H9 (cell line): ENCODE results near the gene ASB10. TPM values are rescaled to one million over a fixed set of nuclear protein-coding genes. Genes with fewer than 3 reads are reported as not detected.

Experiments used
- DNase-seq: peaks from one replicate; pipeline ENCODE4 v3.0.0-alpha.2; 2017
- H2AFZ ChIP-seq: one replicate; pipeline ENCODE4 v1.6.1; 2013; ENCODE audit warnings: mild to moderate bottlenecking, low read length, control low read depth, moderate library complexity
- H2AK5ac ChIP-seq: 2 replicates; pipeline ENCODE4 v1.6.1; 2013; ENCODE audit warnings: low read length, control low read depth, mixed read lengths; ENCODE audit not compliant: insufficient read length
- H2BK120ac ChIP-seq: one replicate; pipeline ENCODE4 v1.6.1; 2013; ENCODE audit warnings: low read depth, mild to moderate bottlenecking, low read length, control low read depth, inconsistent platforms; ENCODE audit not compliant: poor library complexity, severe bottlenecking
- H2BK12ac ChIP-seq: 2 replicates; pipeline ENCODE4 v1.6.1; 2013; ENCODE audit warnings: low read length, control low read depth, mixed read lengths, low read depth; ENCODE audit not compliant: insufficient read length
- H2BK15ac ChIP-seq: 2 replicates; pipeline ENCODE4 v1.6.1; 2013; ENCODE audit warnings: low read depth, low read length, control low read depth
- H2BK20ac ChIP-seq: one replicate; pipeline ENCODE4 v1.6.1; 2013; ENCODE audit warnings: low read depth, mild to moderate bottlenecking, low read length, control low read depth, inconsistent platforms; ENCODE audit not compliant: poor library complexity, severe bottlenecking
- H2BK5ac ChIP-seq: 2 replicates; pipeline ENCODE4 v1.6.1; 2013; ENCODE audit warnings: low read length, control low read depth, mixed read lengths; ENCODE audit not compliant: insufficient read length
- H3K14ac ChIP-seq: 2 replicates; pipeline ENCODE4 v1.6.1; 2013; ENCODE audit warnings: low read length, control low read depth; ENCODE audit not compliant: insufficient read depth
- H3K18ac ChIP-seq: 2 replicates; pipeline ENCODE4 v1.6.1; 2013; ENCODE audit warnings: low read depth, mild to moderate bottlenecking, mixed read lengths, low read length, control low read depth; ENCODE audit not compliant: insufficient read length
- H3K23ac ChIP-seq: 2 replicates; pipeline ENCODE4 v1.6.1; 2013; ENCODE audit warnings: low read length, control low read depth, mixed read lengths, low read depth; ENCODE audit not compliant: insufficient read length
- H3K23me2 ChIP-seq: 2 replicates; pipeline ENCODE4 v1.6.1; 2013; ENCODE audit warnings: low read depth, mild to moderate bottlenecking, mixed read lengths, low read length, control low read depth; ENCODE audit not compliant: insufficient read length, poor library complexity, severe bottlenecking
- H3K27ac ChIP-seq: 2 replicates; pipeline ENCODE4 v1.5.1; 2013; ENCODE audit warnings: low read length, control low read depth, mixed read lengths, low read depth; ENCODE audit not compliant: insufficient read length
- H3K27me3 ChIP-seq: 2 replicates; pipeline ENCODE4 v1.6.1; 2013; ENCODE audit warnings: low read length, control low read depth, inconsistent platforms; ENCODE audit not compliant: insufficient read depth
- H3K4ac ChIP-seq: 2 replicates; pipeline ENCODE4 v1.6.1; 2013; ENCODE audit warnings: low read depth, mild to moderate bottlenecking, control low read depth, inconsistent platforms, low read length, moderate library complexity
- H3K4me1 ChIP-seq: 2 replicates; pipeline ENCODE4 v1.6.1; 2013; ENCODE audit warnings: low read length, control low read depth, inconsistent platforms; ENCODE audit not compliant: insufficient read depth
- H3K4me2 ChIP-seq: 2 replicates; pipeline ENCODE4 v1.6.1; 2013; ENCODE audit warnings: low read length, control low read depth, mixed read lengths; ENCODE audit not compliant: insufficient read length, insufficient read depth
- H3K56ac ChIP-seq: 2 replicates; pipeline ENCODE4 v1.6.1; 2013; ENCODE audit warnings: low read depth, mild to moderate bottlenecking, mixed read lengths, low read length, control low read depth; ENCODE audit not compliant: insufficient read length
- H3K79me1 ChIP-seq: 2 replicates; pipeline ENCODE4 v1.6.1; 2013; ENCODE audit warnings: low read depth, mild to moderate bottlenecking, moderate library complexity, low read length, control low read depth, inconsistent platforms; ENCODE audit not compliant: insufficient read depth, poor library complexity, severe bottlenecking
- H3K79me2 ChIP-seq: 2 replicates; pipeline ENCODE4 v1.6.1; 2013; ENCODE audit warnings: low read length, control low read depth, inconsistent platforms; ENCODE audit not compliant: insufficient read depth
- H3K9ac ChIP-seq: 2 replicates; pipeline ENCODE4 v1.6.1; 2013; ENCODE audit warnings: low read length, control low read depth, mixed read lengths; ENCODE audit not compliant: insufficient read length; ENCODE audit errors: extremely low read depth
- H3K9me3 ChIP-seq: one replicate; pipeline ENCODE4 v1.6.1; 2013; ENCODE audit warnings: low read depth, low read length, inconsistent platforms; ENCODE audit not compliant: control insufficient read depth
- H3T11ph ChIP-seq: one replicate; pipeline ENCODE4 v1.6.1; 2013; ENCODE audit warnings: mild to moderate bottlenecking, low read length, control low read depth, inconsistent platforms
- H4K20me1 ChIP-seq: one replicate; pipeline ENCODE4 v1.6.1; 2013; ENCODE audit not compliant: control insufficient read depth, insufficient read length, insufficient read depth
- H4K5ac ChIP-seq: 2 replicates; pipeline ENCODE4 v1.6.1; 2013; ENCODE audit warnings: low read depth, mild to moderate bottlenecking, mixed read lengths, low read length, control low read depth; ENCODE audit not compliant: insufficient read length
- H4K8ac ChIP-seq: replicated peaks from 2 replicates; pipeline ENCODE4 v1.6.1; 2013; ENCODE audit warnings: low read length, control low read depth, mixed read lengths, low read depth; ENCODE audit not compliant: insufficient read length
- H4K91ac ChIP-seq: 2 replicates; pipeline ENCODE4 v1.6.1; 2013; ENCODE audit warnings: low read depth, mild to moderate bottlenecking, moderate library complexity, mixed read lengths, low read length, control low read depth; ENCODE audit not compliant: insufficient read length
- H3K27ac Mint-ChIP-seq, 3 experiments: 2 replicates in 2 of 3; 3 replicates in 1 of 3; pipeline ENCODE4 v1.8.0; 2020 to 2021; ENCODE audit warnings: mixed read lengths in 3 of 3, mild to moderate bottlenecking in 1 of 3, moderate library complexity in 1 of 3
- H3K27me3 Mint-ChIP-seq: 2 replicates; pipeline ENCODE4 v1.8.0; 2021; ENCODE audit warnings: low read depth, mild to moderate bottlenecking, moderate library complexity, mixed read lengths
- H3K36me3 Mint-ChIP-seq, 3 experiments: 2 replicates in 2 of 3; 3 replicates in 1 of 3; pipeline ENCODE4 v1.8.0; 2020 to 2021; ENCODE audit warnings: low read depth in 3 of 3, mixed read lengths in 3 of 3; ENCODE audit not compliant: insufficient read depth in 1 of 3
- H3K4me1 Mint-ChIP-seq, 2 experiments: 2 replicates each; pipeline ENCODE4 v1.8.0; 2020; ENCODE audit warnings: mixed read lengths in 2 of 2
- H3K4me3 Mint-ChIP-seq, 2 experiments: 2 replicates in 1 of 2; 3 replicates in 1 of 2; pipeline ENCODE4 v1.8.0; 2020 to 2021; ENCODE audit warnings: mild to moderate bottlenecking in 2 of 2, mixed read lengths in 2 of 2, moderate library complexity in 1 of 2
- H3K9me3 Mint-ChIP-seq, 2 experiments: 2 replicates in 1 of 2; 3 replicates in 1 of 2; pipeline ENCODE4 v1.8.0; 2020; ENCODE audit warnings: mild to moderate bottlenecking in 2 of 2, mixed read lengths in 2 of 2, moderate library complexity in 1 of 2
- CTCF ChIP-seq: fragments of 200-600 bp; sonication (generic); conservative IDR thresholded peaks from 3 replicates; pipeline ENCODE4 v1.8.0; 2021; ENCODE audit warnings: antibody characterized with exemption, mild to moderate bottlenecking
- WGBS: extraction: QIAGEN DNeasy Blood & Tissue Kit; methylation state at CpG from one replicate; pipeline ENCODE4 v1.1.7; 2013; ENCODE audit warnings: missing lambda C conversion rate, low lambda C conversion rate, mixed read lengths; ENCODE audit not compliant: insufficient read length; ENCODE audit errors: extremely low coverage; 5-methylcytosine and 5-hydroxymethylcytosine counted together
- total RNA-seq: library from RNA; stranded (reverse); gene quantifications from 2 replicates; pipeline ENCODE4 v1.2.1, GENCODE V29; 2021

The ASB10 gene
- total RNA-seq, 1 experiment from 2014 or later = not detected

DNA sequence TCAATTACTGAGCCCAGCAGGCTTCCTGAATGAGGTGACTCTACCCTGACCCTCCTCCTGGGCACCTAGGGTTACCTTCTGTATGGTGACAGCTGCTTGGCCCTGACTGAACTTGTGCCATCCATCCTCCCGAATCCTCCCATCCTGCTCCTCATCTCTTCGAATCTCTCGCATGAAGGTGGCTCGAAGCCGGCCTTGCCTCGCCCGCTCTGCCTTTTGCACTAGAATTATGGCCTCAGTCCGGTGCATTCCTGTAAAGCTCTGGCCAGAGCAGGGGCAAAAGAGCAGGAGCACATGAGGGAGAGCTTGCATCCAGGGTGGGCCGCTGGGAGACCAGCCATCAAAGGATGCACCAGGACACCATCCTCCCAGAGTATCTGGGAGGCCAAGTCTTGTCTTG lies 15.8 kb upstream of the ASB10 start:
- no peak overlapping the region for H3K4me3 Mint-ChIP-seq
- TF ChIP-seq CTCF = no peak
- no CpG with 5 or more reads among the region's 9 CpGs for WGBS

More for the DNA sequence above, 15.8 kb upstream of the ASB10 start:
- no peak overlapping the region for H4K8ac ChIP-seq
- no peak overlapping the region for H2AFZ ChIP-seq
- H4K91ac ChIP-seq = no peak overlapping the region
- no peaks in the 10 kb centered on the region for H3K79me2 ChIP-seq
- H2BK12ac ChIP-seq = no peak overlapping the region
- no peak overlapping the region for H3K23ac ChIP-seq
- H4K20me1 ChIP-seq = peaks cover 3% of the 10 kb centered on the region
- no peaks in the 10 kb centered on the region for H3K79me1 ChIP-seq
- H2BK120ac ChIP-seq = no peak overlapping the region
- no peak overlapping the region for H3K18ac ChIP-seq
- H2BK20ac ChIP-seq = no peak overlapping the region
- Mint-ChIP-seq H3K36me3 (no peaks in the 10 kb centered on the region; a peak in 1 of 7 replicates), H3K27me3 (peaks cover 52% of the 10 kb centered on the region), H3K9me3 (no peaks in the 10 kb centered on the region), H3K27ac (no peak overlapping the region; a peak in 1 of 7 replicates), H3K4me1 (peaks cover 3 to 5% of the 10 kb centered on the region in 2 experiments)
- no peak overlapping the region for H4K5ac ChIP-seq
- H3K4me2 ChIP-seq = no peak overlapping the region
- H2BK15ac ChIP-seq = no peak overlapping the region
- no peak overlapping the region for H3K14ac ChIP-seq
- no peaks in the 10 kb centered on the region for H3K9me3 ChIP-seq
- H3K27ac ChIP-seq = no peak overlapping the region
- no peak overlapping the region for H3K56ac ChIP-seq
- DNase-seq = no peak
- H2BK5ac ChIP-seq = no peak overlapping the region
- H3K9ac ChIP-seq = no peak overlapping the region
- no peak overlapping the region for H2AK5ac ChIP-seq
- no peaks in the 10 kb centered on the region for H3K23me2 ChIP-seq
- H3T11ph ChIP-seq = no peak overlapping the region
- H3K27me3 ChIP-seq = no peaks in the 10 kb centered on the region
- H3K4ac ChIP-seq = no peak overlapping the region
- H3K4me1 ChIP-seq = no peaks in the 10 kb centered on the region; the same call in 1 of the 2 replicates
